Fibroblast of skin of abdomen (primary cell): ENCODE measurements around the gene GPC6.
A peak's percentile ranks its signal among the peaks of the same experiment; 100 is the strongest.

Experiments
- DNase-seq: peaks from one replicate; pipeline ENCODE4 v3.0.0-alpha.2; 2013

The GPC6 gene

GRCh38 chr13:93945621-93946020, 719.0 kb downstream of the GPC6 start:
- DNase-seq, result no peak

GRCh38 chr13:93946994-93947393, 720.4 kb downstream of the GPC6 start:
- no peak for DNase-seq

- no peak for DNase-seq
These were observed 721.0 kb downstream of the GPC6 start for GRCh38 chr13:93947651-93948050.

GRCh38 chr13:93948162-93948922, 721.7 kb downstream of the GPC6 start:
- DNase-seq, result no peak

GRCh38 chr13:93951108-93951507, 724.5 kb downstream of the GPC6 start:
- DNase-seq, result no peak

- no peak for DNase-seq
These were observed 725.3 kb downstream of the GPC6 start for GRCh38 chr13:93951951-93952350.

- DNase-seq, result no peak
These were observed 727.2 kb downstream of the GPC6 start for GRCh38 chr13:93953841-93954240.

GRCh38 chr13:93955904-93956303, 729.3 kb downstream of the GPC6 start:
- DNase-seq, result no peak

GRCh38 chr13:93956426-93956825, 729.8 kb downstream of the GPC6 start:
- DNase-seq, result peak; percentile 59

GRCh38 chr13:93957371-93957770, 730.8 kb downstream of the GPC6 start:
- DNase-seq, result no peak

GRCh38 chr13:93959796-93960533, 733.4 kb downstream of the GPC6 start:
- DNase-seq, result no peak

- DNase-seq, result peak; percentile 65
These were observed 736.9 kb downstream of the GPC6 start for GRCh38 chr13:93963266-93964145.

- no peak for DNase-seq
These were observed 737.5 kb downstream of the GPC6 start for GRCh38 chr13:93964146-93964512.

GRCh38 chr13:93965587-93965986, 739.0 kb downstream of the GPC6 start:
- no peak for DNase-seq

- no peak for DNase-seq
These were observed 739.8 kb downstream of the GPC6 start for GRCh38 chr13:93966267-93966936.

GRCh38 chr13:93967286-93967685, 740.7 kb downstream of the GPC6 start:
- DNase-seq, result no peak

GRCh38 chr13:93975242-93975641, 748.6 kb downstream of the GPC6 start:
- DNase-seq, result no peak

GRCh38 chr13:93976528-93976927, 749.9 kb downstream of the GPC6 start:
- no peak for DNase-seq

- peak; percentile 15 for DNase-seq
These were observed 751.4 kb downstream of the GPC6 start for GRCh38 chr13:93977986-93978385.

- DNase-seq, result no peak
These were observed 754.9 kb downstream of the GPC6 start for GRCh38 chr13:93981426-93981977.

GRCh38 chr13:93982179-93982918, 755.7 kb downstream of the GPC6 start:
- no peak for DNase-seq

GRCh38 chr13:93984052-93984451, 757.4 kb downstream of the GPC6 start:
- DNase-seq, result no peak
